Endothelial cell of umbilical vein (primary cell): ENCODE results near the gene DNAI1. TPM values are rescaled to one million over a fixed set of nuclear protein-coding genes. Genes with fewer than 3 reads are reported as not detected.
A peak's percentile ranks its signal among the peaks of the same experiment; 100 is the strongest.

Source experiments
- BruUV-seq: library from RNA; stranded (reverse); fragments of 400-500 nt; replicated peaks from 2 replicates; lab custom pipeline; 2021; lab: Mats Ljungman, UMichigan
- CTCF ChIA-PET: fragments of 300-600, 350-600 bp; sonication (Branson Sonifier 250); formaldehyde crosslinking; loops from one replicate; lab custom pipeline; 2021; ENCODE audit warnings: antibody characterized with exemption, inconsistent platforms; lab: Charles Lee
- POLR2A ChIA-PET: fragments of 300-600, 350-600 bp; sonication (Branson Sonifier 250); formaldehyde crosslinking; loops from one replicate; lab custom pipeline; 2021; ENCODE audit warnings: antibody characterized with exemption, inconsistent platforms; lab: Charles Lee
- DNase-seq: peaks from one replicate; pipeline ENCODE4 v3.0.0-alpha.2; 2011; ENCODE audit warnings: low read depth, low spot score
- FAIRE-seq: peaks from 2 replicates; lab custom pipeline; 2011; peaks lifted over from hg19 to GRCh38; lab: Jason Lieb, UNC
- H2AFZ ChIP-seq: 2 replicates; pipeline ENCODE4 v1.6.0; 2012; ENCODE audit warnings: low read depth, low read length, control low read depth, inconsistent platforms
- H3K27ac ChIP-seq: 2 replicates; pipeline ENCODE4 v1.5.1; 2011; ENCODE audit warnings: low read depth, mild to moderate bottlenecking, control low read depth, low read length, moderate library complexity; ENCODE audit not compliant: insufficient read depth
- H3K27me3 ChIP-seq, 2 experiments: 2 replicates each; pipeline versions ENCODE4 v1.6.0 to v1.6.1; 2011; ENCODE audit warnings: low read length in 2 of 2, mixed read lengths in 1 of 2; ENCODE audit not compliant: control insufficient read depth in 2 of 2, insufficient read depth in 2 of 2
- H3K36me3 ChIP-seq, 2 experiments: 2 replicates in 1 of 2; 3 replicates in 1 of 2; pipeline ENCODE4 v1.5.1; 2011; ENCODE audit warnings: low read length in 2 of 2, mild to moderate bottlenecking in 1 of 2, moderate library complexity in 1 of 2; ENCODE audit not compliant: control insufficient read depth in 2 of 2, insufficient read depth in 2 of 2; ENCODE audit errors: extremely low read depth in 1 of 2
- H3K4me1 ChIP-seq: 3 replicates; pipeline ENCODE4 v1.5.1; 2011; ENCODE audit warnings: mild to moderate bottlenecking, low read length; ENCODE audit not compliant: control insufficient read depth, insufficient read depth; ENCODE audit errors: extremely low read depth
- H3K4me2 ChIP-seq: 2 replicates; pipeline ENCODE4 v1.6.1; 2011; ENCODE audit warnings: low read length, control low read depth, mixed read lengths; ENCODE audit not compliant: insufficient read depth
- H3K4me3 ChIP-seq, 3 experiments: fragments of 200-600 bp in 1 of 3; sonication (generic), shearing (Covaris generic) in 1 of 3; replicated peaks in 1 of 3; 2 replicates each; pipeline ENCODE4 v1.5.1; 2011 to 2016; ENCODE audit warnings: control low read depth in 3 of 3, low read length in 3 of 3, mild to moderate bottlenecking in 2 of 3, inconsistent platforms in 1 of 3, low read depth in 1 of 3, moderate library complexity in 1 of 3; ENCODE audit not compliant: insufficient read depth in 1 of 3
- H3K79me2 ChIP-seq: 2 replicates; pipeline ENCODE4 v1.6.0; 2012; ENCODE audit warnings: low read length, inconsistent platforms; ENCODE audit not compliant: control insufficient read depth, insufficient read depth
- H3K9ac ChIP-seq: replicated peaks from 2 replicates; pipeline ENCODE3; 2011; ENCODE audit warnings: low read length, control low read depth; ENCODE audit not compliant: insufficient read depth; ENCODE audit errors: extremely low read depth
- H3K9me1 ChIP-seq: replicated peaks from 3 replicates; pipeline ENCODE4 v1.6.0; 2011; ENCODE audit warnings: mild to moderate bottlenecking, low read length; ENCODE audit not compliant: control insufficient read depth, insufficient read depth; ENCODE audit errors: extremely low read depth
- H3K9me3 ChIP-seq: replicated peaks from 2 replicates; pipeline ENCODE4 v1.5.1; 2012; ENCODE audit warnings: low read length, inconsistent platforms; ENCODE audit not compliant: control insufficient read depth, insufficient read depth
- H4K20me1 ChIP-seq: replicated peaks from 2 replicates; pipeline ENCODE3; 2011; ENCODE audit warnings: mild to moderate bottlenecking, low read length; ENCODE audit not compliant: control insufficient read depth, insufficient read depth; ENCODE audit errors: extremely low read depth
- EZH2 ChIP-seq: IDR thresholded peaks from 2 replicates; pipeline ENCODE4 v1.6.1; 2012; ENCODE audit warnings: borderline replicate concordance, low read depth, mild to moderate bottlenecking, moderate library complexity, low read length, inconsistent platforms; ENCODE audit not compliant: severe bottlenecking
- FOS ChIP-seq: IDR thresholded peaks from 2 replicates; pipeline ENCODE4 v1.6.1; 2011; ENCODE audit warnings: mild to moderate bottlenecking, low read length, moderate library complexity, borderline replicate concordance; ENCODE audit not compliant: insufficient read depth
- GATA2 ChIP-seq: IDR thresholded peaks from 2 replicates; pipeline ENCODE4 v1.7.0; 2011; ENCODE audit warnings: low read depth, mild to moderate bottlenecking, moderate library complexity, mixed read lengths, low read length; ENCODE audit not compliant: insufficient read length, insufficient read depth
- JUN ChIP-seq: IDR thresholded peaks from 2 replicates; pipeline ENCODE4 v1.6.1; 2011; ENCODE audit warnings: borderline replicate concordance, low read depth; ENCODE audit not compliant: insufficient read length, insufficient read depth
- MYC ChIP-seq: IDR thresholded peaks from one replicate; pipeline ENCODE4 v1.6.1; 2011; ENCODE audit warnings: mild to moderate bottlenecking, low read depth, low read length
- POLR2A ChIP-seq: IDR thresholded peaks from 2 replicates; pipeline ENCODE4 v1.6.1; 2012; ENCODE audit warnings: low read depth, mild to moderate bottlenecking, control low read depth, low read length
- dilution Hi-C: fragments of 300-500 bp; cut with MboI; formaldehyde crosslinking; loops from one replicate; pipeline ENCODE4 v1.15.0; 2019; ENCODE audit warnings: low sequenced_read_pairs; ENCODE audit not compliant: extremely low pct_ligation_motif_present
- intact Hi-C: fragments of 100-400 bp; cut with micrococcal nuclease; formaldehyde crosslinking; loops from one replicate; pipeline ENCODE4 v1.10.0; 2022
- polyA plus RNA-seq, 4 experiments: library from polyadenylated mRNA; depleted of rRNA in 3 of 4; stranded (reverse) in 3 of 4; unstranded in 1 of 4; fragments of >200 nt; gene quantifications; 2 replicates each; pipeline versions ENCODE4 v1.2.1 to v1.2.3, GENCODE V29; 2011 to 2012; ENCODE audit warnings: missing spikeins in 1 of 4
- total RNA-seq: library from RNA; stranded (reverse); gene quantifications from 2 replicates; pipeline ENCODE4 v1.2.3, GENCODE V29; 2021
- TF ChIP-seq, protein P1 (sequence below): IDR thresholded peaks from 2 replicates; pipeline ENCODE4 v1.6.1; 2011; ENCODE audit not compliant: insufficient read depth, insufficient read length
- TF ChIP-seq, protein P2 (sequence below), 2 donors: IDR thresholded peaks; 1 replicate in 1 of 2; 2 replicates in 1 of 2; pipeline ENCODE4 v1.5.1; 2011; ENCODE audit warnings: low read length in 2 of 2, mild to moderate bottlenecking in 2 of 2, moderate library complexity in 2 of 2, control low read depth in 1 of 2, inconsistent platforms in 1 of 2, low read depth in 1 of 2; ENCODE audit not compliant: insufficient read depth in 1 of 2; ENCODE audit errors: extremely low read depth in 1 of 2

DNAI1 gene
- total and polyA plus RNA-seq, 2 donors (not counting 3 experiments of a cell fraction or from before 2014, with no cell fraction given): not detected

DNA sequence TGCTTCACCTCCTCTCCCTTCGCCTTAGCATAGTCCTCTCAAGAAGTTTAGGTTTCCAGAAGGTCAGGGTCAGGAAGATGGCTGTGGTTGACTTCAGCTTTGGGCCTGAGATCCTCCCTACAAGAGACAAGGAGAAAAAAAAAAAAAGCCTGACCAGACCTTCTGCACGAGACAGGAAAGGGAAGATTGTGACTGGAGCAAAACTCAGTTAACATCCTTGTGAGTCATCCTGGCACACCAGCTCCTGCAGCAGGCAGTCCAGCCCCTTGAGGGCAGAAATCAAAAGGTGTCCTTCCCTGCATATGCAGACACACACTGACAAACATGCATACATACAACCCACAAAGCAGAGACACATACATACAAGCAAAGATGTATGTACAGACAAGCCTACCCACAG, 82.2 kb downstream of the DNAI1 start:
- H3K27me3 ChIP-seq: peaks cover 12 to 13% of the 10 kb centered on the region in 2 experiments
- H3K27ac ChIP-seq: no peak overlapping the region
- intact Hi-C loops: no loop called here
- TF ChIP-seq FOS: peak; percentile 71
- TF ChIP-seq JUN: peak; percentile 22
- TF ChIP-seq, protein P1, sequence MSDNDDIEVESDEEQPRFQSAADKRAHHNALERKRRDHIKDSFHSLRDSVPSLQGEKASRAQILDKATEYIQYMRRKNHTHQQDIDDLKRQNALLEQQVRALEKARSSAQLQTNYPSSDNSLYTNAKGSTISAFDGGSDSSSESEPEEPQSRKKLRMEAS: no peak
- dilution Hi-C loops: no loop called here
- no peaks in the 10 kb centered on the region for H3K9me3 ChIP-seq
- H4K20me1 ChIP-seq: no peaks in the 10 kb centered on the region
- H3K36me3 ChIP-seq: no peaks in the 10 kb centered on the region
- no TSS peak for BruUV-seq
- H3K4me3 ChIP-seq: no peak overlapping the region
- POLR2A ChIA-PET: interaction anchor here (0.6 kb wide), 1 partner anchor 53 kb away, joined by 3 read pairs; no protein-coding TSS in a partner anchor
- H2AFZ ChIP-seq: no peak overlapping the region
- H3K4me1 ChIP-seq: no peaks in the 10 kb centered on the region
- DNase-seq: peak; percentile 64
- peak; percentile 64 for FAIRE-seq
- no peak overlapping the region for H3K9ac ChIP-seq
- CTCF ChIA-PET: interaction anchor here (0.7 to 3.1 kb wide), 5 partner anchors 22 to 137 kb away, joined by 3 to 8 read pairs (median 7); no protein-coding TSS in a partner anchor
- no peaks in the 10 kb centered on the region for H3K79me2 ChIP-seq
- H3K4me2 ChIP-seq: no peak overlapping the region
- no peaks in the 10 kb centered on the region for H3K9me1 ChIP-seq

DNA sequence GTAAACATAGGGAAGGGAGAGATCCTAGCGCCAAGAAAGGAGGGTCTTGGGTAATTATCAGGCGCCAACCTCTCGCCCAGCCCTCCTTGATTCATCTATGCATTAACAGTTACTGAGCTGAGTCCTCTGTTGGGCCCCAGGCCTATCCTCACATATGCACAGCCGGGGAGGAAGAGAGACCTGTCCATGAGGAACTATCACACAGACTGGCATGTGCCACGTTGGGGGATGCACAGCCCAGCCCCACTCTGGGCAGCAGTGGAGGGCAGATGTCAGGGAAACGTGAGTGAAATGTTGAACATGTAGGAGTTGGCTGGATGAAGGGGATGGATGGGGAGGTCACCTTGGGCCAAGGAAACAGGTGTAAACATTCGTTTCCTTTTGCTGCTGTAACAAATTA, 82.9 kb downstream of the DNAI1 start:
- TF ChIP-seq POLR2A: no peak
- no peak for TF ChIP-seq MYC
- TF ChIP-seq, protein P2, sequence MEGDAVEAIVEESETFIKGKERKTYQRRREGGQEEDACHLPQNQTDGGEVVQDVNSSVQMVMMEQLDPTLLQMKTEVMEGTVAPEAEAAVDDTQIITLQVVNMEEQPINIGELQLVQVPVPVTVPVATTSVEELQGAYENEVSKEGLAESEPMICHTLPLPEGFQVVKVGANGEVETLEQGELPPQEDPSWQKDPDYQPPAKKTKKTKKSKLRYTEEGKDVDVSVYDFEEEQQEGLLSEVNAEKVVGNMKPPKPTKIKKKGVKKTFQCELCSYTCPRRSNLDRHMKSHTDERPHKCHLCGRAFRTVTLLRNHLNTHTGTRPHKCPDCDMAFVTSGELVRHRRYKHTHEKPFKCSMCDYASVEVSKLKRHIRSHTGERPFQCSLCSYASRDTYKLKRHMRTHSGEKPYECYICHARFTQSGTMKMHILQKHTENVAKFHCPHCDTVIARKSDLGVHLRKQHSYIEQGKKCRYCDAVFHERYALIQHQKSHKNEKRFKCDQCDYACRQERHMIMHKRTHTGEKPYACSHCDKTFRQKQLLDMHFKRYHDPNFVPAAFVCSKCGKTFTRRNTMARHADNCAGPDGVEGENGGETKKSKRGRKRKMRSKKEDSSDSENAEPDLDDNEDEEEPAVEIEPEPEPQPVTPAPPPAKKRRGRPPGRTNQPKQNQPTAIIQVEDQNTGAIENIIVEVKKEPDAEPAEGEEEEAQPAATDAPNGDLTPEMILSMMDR (IDR thresholded peaks at IDR 0.05; ENCODE audit: extremely low read depth in 1 of 2, insufficient read depth in 1 of 2, low read depth in 1 of 2, low read length in 2 of 2): no peak
- TF ChIP-seq EZH2: no peak
- no peak for TF ChIP-seq GATA2
- TF ChIP-seq FOS: no peak
- TF ChIP-seq JUN: no peak
- TF ChIP-seq, protein P1: no peak
- Histone ChIP-seq H3K79me2 (no peaks in the 10 kb centered on the region), H3K27ac (no peak overlapping the region), H4K20me1 (no peaks in the 10 kb centered on the region), H3K4me3 (no peak overlapping the region), H3K27me3 (peaks cover 10 to 11% of the 10 kb centered on the region in 2 experiments), H3K4me1 (no peaks in the 10 kb centered on the region), H2AFZ (no peak overlapping the region), H3K9ac (no peak overlapping the region), H3K4me2 (no peak overlapping the region), H3K9me1 (no peaks in the 10 kb centered on the region), H3K36me3 (no peaks in the 10 kb centered on the region), H3K9me3 (no peaks in the 10 kb centered on the region)
- no TSS peak for BruUV-seq
- ChIA-PET POLR2A (interaction anchor here (0.6 kb wide), 1 partner anchor 52 kb away, joined by 3 read pairs; no protein-coding TSS in a partner anchor), CTCF (interaction anchor here (0.8 to 3.1 kb wide), 3 partner anchors 39 to 63 kb away, joined by 3 to 8 read pairs (median 8); no protein-coding TSS in a partner anchor)
- intact Hi-C loops (no loop called here), dilution Hi-C loops (no loop called here)
- FAIRE-seq: no peak
- no peak for DNase-seq
